IMR-90 (cell line): Measurements from ENCODE around the gene CD300LB. TPM values are rescaled to one million over a fixed set of nuclear protein-coding genes. Genes with fewer than 3 reads are reported as not detected.

Source experiments
- ATAC-seq: fragments of 200-7000 bp; cut with Tn5 transposase; 2 replicates; pipeline ENCODE4 v1.9.1; 2020; ENCODE audit warnings: low read depth, mild to moderate bottlenecking, moderate library complexity
- BruUV-seq: library from RNA; stranded (reverse); fragments of 400-500 nt; replicated peaks from 2 replicates; lab custom pipeline; 2021; lab: Mats Ljungman, UMichigan
- CTCF ChIA-PET: fragments of 300-600 bp; formaldehyde crosslinking; extraction: SDS; loops from one replicate; lab custom pipeline; 2021; ENCODE audit warnings: antibody characterized with exemption; lab: Yijun Ruan, JAX
- POLR2A ChIA-PET: fragments of 300-600 bp; sonication (Branson Sonifier 250); formaldehyde crosslinking; loops from one replicate; lab custom pipeline; 2022; ENCODE audit warnings: antibody characterized with exemption; ENCODE audit not compliant: unreplicated experiment; lab: Charles Lee
- DNase-seq: peaks from one replicate; pipeline ENCODE4 v3.0.0; 2013
- H2AFZ ChIP-seq: replicated peaks from 2 replicates; pipeline ENCODE3; 2013; ENCODE audit warnings: low read length, mild to moderate bottlenecking; ENCODE audit not compliant: poor library complexity
- H2AK5ac ChIP-seq: 2 replicates; pipeline ENCODE4 v1.6.1; 2013; ENCODE audit warnings: low read depth, low read length, inconsistent platforms
- H2AK9ac ChIP-seq: replicated peaks from 2 replicates; pipeline ENCODE3; 2013; ENCODE audit warnings: mild to moderate bottlenecking, low read depth, low read length, moderate library complexity; ENCODE audit not compliant: poor library complexity
- H2BK120ac ChIP-seq: 2 replicates; pipeline ENCODE4 v1.6.1; 2013; ENCODE audit warnings: low read depth, low read length, inconsistent platforms
- H2BK15ac ChIP-seq: 3 replicates; pipeline ENCODE4 v1.6.1; 2013; ENCODE audit warnings: low read depth, low read length, inconsistent platforms
- H2BK20ac ChIP-seq: 2 replicates; pipeline ENCODE4 v1.6.1; 2013; ENCODE audit warnings: low read depth, mild to moderate bottlenecking, inconsistent platforms, low read length, moderate library complexity
- H2BK5ac ChIP-seq: 2 replicates; pipeline ENCODE4 v1.6.1; 2013; ENCODE audit warnings: mild to moderate bottlenecking, low read depth, low read length, inconsistent platforms; ENCODE audit not compliant: poor library complexity, severe bottlenecking
- H3K14ac ChIP-seq: replicated peaks from 2 replicates; pipeline ENCODE4 v1.6.1; 2013; ENCODE audit warnings: low read depth, low read length, inconsistent platforms
- H3K18ac ChIP-seq: 2 replicates; pipeline ENCODE4 v1.6.1; 2013; ENCODE audit warnings: low read depth, low read length, control low read depth
- H3K23ac ChIP-seq: 2 replicates; pipeline ENCODE4 v1.6.1; 2013; ENCODE audit warnings: low read depth, low read length, inconsistent platforms
- H3K27ac ChIP-seq: 2 replicates; pipeline ENCODE4 v1.5.1; 2013; ENCODE audit warnings: mild to moderate bottlenecking, control low read depth, low read length; ENCODE audit not compliant: insufficient read depth
- H3K27me3 ChIP-seq: 2 replicates; pipeline ENCODE4 v1.6.1; 2013; ENCODE audit warnings: low read length; ENCODE audit not compliant: control insufficient read depth, insufficient read depth
- H3K36me3 ChIP-seq: 2 replicates; pipeline ENCODE4 v1.6.1; 2013; ENCODE audit warnings: low read length, mixed read lengths; ENCODE audit not compliant: control insufficient read depth, insufficient read depth
- H3K4ac ChIP-seq: 2 replicates; pipeline ENCODE4 v1.6.1; 2013; ENCODE audit warnings: low read depth, low read length, inconsistent platforms
- H3K4me1 ChIP-seq: 2 replicates; pipeline ENCODE4 v1.6.1; 2013; ENCODE audit warnings: low read length, mixed read lengths; ENCODE audit not compliant: control insufficient read depth, insufficient read depth
- H3K4me2 ChIP-seq: 2 replicates; pipeline ENCODE4 v1.6.1; 2013; ENCODE audit warnings: low read depth, mild to moderate bottlenecking, control low read depth, low read length, moderate library complexity
- H3K4me3 ChIP-seq: 2 replicates; pipeline ENCODE4 v1.5.1; 2013; ENCODE audit warnings: low read depth, mild to moderate bottlenecking, control low read depth, low read length, moderate library complexity; ENCODE audit not compliant: insufficient read depth
- H3K56ac ChIP-seq: 2 replicates; pipeline ENCODE4 v1.6.1; 2013; ENCODE audit warnings: low read length, inconsistent platforms; ENCODE audit not compliant: insufficient read depth; ENCODE audit errors: extremely low read depth
- H3K79me1 ChIP-seq, 2 experiments: 2 replicates each; pipeline ENCODE4 v1.6.1; 2013; ENCODE audit warnings: low read length in 2 of 2, inconsistent platforms in 1 of 2, low read depth in 1 of 2
- H3K9ac ChIP-seq: 2 replicates; pipeline ENCODE4 v1.6.1; 2013; ENCODE audit warnings: low read depth, low read length, control low read depth
- H3K9me1 ChIP-seq: 2 replicates; pipeline ENCODE4 v1.6.1; 2013; ENCODE audit warnings: low read length, inconsistent platforms; ENCODE audit not compliant: insufficient read depth
- H3K9me3 ChIP-seq: 2 replicates; pipeline ENCODE4 v1.6.1; 2013; ENCODE audit warnings: low read length; ENCODE audit not compliant: control insufficient read depth, insufficient read depth
- H4K20me1 ChIP-seq: 2 replicates; pipeline ENCODE4 v1.6.1; 2013; ENCODE audit warnings: low read length, inconsistent platforms; ENCODE audit not compliant: insufficient read depth
- H4K5ac ChIP-seq: 2 replicates; pipeline ENCODE4 v1.6.1; 2013; ENCODE audit warnings: mild to moderate bottlenecking, low read depth, low read length, control low read depth
- H4K8ac ChIP-seq, 2 experiments: 2 replicates each; pipeline ENCODE4 v1.6.1; 2013; ENCODE audit warnings: low read depth in 2 of 2, low read length in 2 of 2, control low read depth in 1 of 2, inconsistent platforms in 1 of 2
- H4K91ac ChIP-seq: 2 replicates; pipeline ENCODE4 v1.6.1; 2013; ENCODE audit warnings: low read depth, low read length, inconsistent platforms; ENCODE audit not compliant: insufficient read depth
- CHD1 ChIP-seq: IDR thresholded peaks from 2 replicates; pipeline ENCODE4 v1.6.1; 2012; ENCODE audit warnings: low read depth, low read length, improper control_type of control experiment
- FOS ChIP-seq: fragments of 150-350 bp; IDR thresholded peaks from 2 replicates; pipeline ENCODE4 v1.6.1; 2016; ENCODE audit warnings: low read depth, low read length
- NFE2L2 ChIP-seq: fragments of 150-350 bp; IDR thresholded peaks from 2 replicates; pipeline ENCODE4 v1.6.1; 2016; ENCODE audit warnings: low read depth, mild to moderate bottlenecking, low read length
- RAD21 ChIP-seq: IDR thresholded peaks from 2 replicates; pipeline ENCODE4 v1.6.1; 2012; ENCODE audit warnings: low read length, improper control_type of control experiment
- RFX5 ChIP-seq: IDR thresholded peaks from 2 replicates; pipeline ENCODE4 v1.8.0; 2012; ENCODE audit warnings: low read depth, mild to moderate bottlenecking, low read length, moderate library complexity
- SMC3 ChIP-seq: fragments of 150-350 bp; IDR thresholded peaks from 2 replicates; pipeline ENCODE4 v1.6.1; 2016; ENCODE audit warnings: low read depth, mild to moderate bottlenecking, antibody characterized with exemption, low read length, moderate library complexity
- WGBS, 2 experiments: methylation state at CpG; one replicate each; pipeline versions ENCODE4 v1.1.5 to v1.1.7; 2013; ENCODE audit warnings: missing lambda C conversion rate in 2 of 2; ENCODE audit not compliant: insufficient read length in 1 of 2; ENCODE audit errors: extremely low coverage in 2 of 2; 5-methylcytosine and 5-hydroxymethylcytosine counted together
- dilution Hi-C: fragments of 300-500 bp; cut with HindIII; formaldehyde crosslinking; loops from one replicate; pipeline ENCODE4 v1.14.3; 2018; ENCODE audit warnings: low sequenced_read_pairs; ENCODE audit not compliant: unreplicated experiment
- in situ Hi-C: fragments of 300-500 bp; cut with MboI; formaldehyde crosslinking; loops from 3 replicates; pipeline ENCODE4 v1.14.3; 2019; ENCODE audit warnings: low sequenced_read_pairs, inconsistent platforms, mixed read lengths
- intact Hi-C: fragments of 100-400 bp; cut with micrococcal nuclease; formaldehyde crosslinking; loops from 2 replicates; pipeline ENCODE4 v1.10.0; 2022
- polyA plus RNA-seq, 3 experiments: library from polyadenylated mRNA; depleted of rRNA; stranded (reverse); fragments of >200 nt; gene quantifications; 2 replicates each; pipeline ENCODE4 v1.2.3, GENCODE V29; 2012; ENCODE audit warnings: low replicate concordance in 1 of 3
- total RNA-seq: library from RNA; depleted of rRNA; stranded (reverse); fragments of >200 nt; gene quantifications from 2 replicates; pipeline ENCODE4 v1.2.3, GENCODE V29; 2012

The CD300LB gene
- total and polyA plus RNA-seq, 2 of the 4 experiments (the other 2 are of a cell fraction) = not detected

DNA sequence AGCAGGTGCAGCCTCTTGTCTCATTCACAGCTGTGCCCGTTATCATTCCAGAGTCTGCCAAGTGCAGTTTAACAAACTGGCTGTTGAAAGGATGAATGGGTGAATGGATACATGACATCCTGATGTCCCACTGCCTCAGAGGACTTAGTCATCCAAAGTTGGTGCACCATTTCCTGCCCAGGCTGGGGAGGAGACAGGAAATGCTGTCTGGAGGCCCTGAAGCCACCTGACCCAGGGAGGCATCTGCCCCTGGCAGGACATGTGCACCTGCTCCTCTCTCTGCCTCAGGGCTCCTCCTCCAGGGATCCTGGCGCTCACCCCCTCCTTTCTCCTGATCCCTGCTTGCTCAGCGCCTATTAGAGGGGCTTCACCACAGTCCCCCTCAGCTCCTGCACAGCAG lies 16.5 kb upstream of the CD300LB start:
- no peak overlapping the region for H2AFZ ChIP-seq
- no peak for DNase-seq
- no peak overlapping the region for H4K91ac ChIP-seq
- H2BK20ac ChIP-seq = no peak overlapping the region
- no peak overlapping the region for H3K4ac ChIP-seq
- ChIA-PET CTCF (no interaction called here), POLR2A (no interaction called here)
- WGBS, 2 experiments = 63% methylated on average over 2 of the region's 3 CpGs; no CpG with 5 or more reads in 1 of the 2 experiments
- no peak overlapping the region for H2AK9ac ChIP-seq
- H2BK120ac ChIP-seq = no peak overlapping the region
- no peak overlapping the region for H2BK15ac ChIP-seq
- H3K27ac ChIP-seq = no peak overlapping the region
- no peaks in the 10 kb centered on the region for H3K36me3 ChIP-seq
- no peaks in the 10 kb centered on the region for H4K20me1 ChIP-seq
- dilution Hi-C loops (no loop called here), intact Hi-C loops (no loop called here), in situ Hi-C loops (no loop called here)
- no peak overlapping the region for H3K4me3 ChIP-seq
- peaks cover 40% of the 10 kb centered on the region for H3K9me3 ChIP-seq
- H3K56ac ChIP-seq = no peak overlapping the region
- no peak overlapping the region for H4K5ac ChIP-seq
- H3K14ac ChIP-seq = no peak overlapping the region
- no peaks in the 10 kb centered on the region for H3K27me3 ChIP-seq
- ATAC-seq = no peak
- no peak overlapping the region for H3K23ac ChIP-seq
- no peak overlapping the region for H4K8ac ChIP-seq
- H3K9ac ChIP-seq = no peak overlapping the region
- no peak overlapping the region for H3K18ac ChIP-seq
- no peak overlapping the region for H2AK5ac ChIP-seq
- BruUV-seq = no TSS peak
- H3K4me2 ChIP-seq = no peak overlapping the region
- TF ChIP-seq RAD21 (no peak), CHD1 (no peak), FOS (no peak), RFX5 (no peak), SMC3 (no peak), NFE2L2 (no peak)
- H3K9me1 ChIP-seq = no peaks in the 10 kb centered on the region
- H3K79me1 ChIP-seq = no peaks in the 10 kb centered on the region
- no peaks in the 10 kb centered on the region for H3K4me1 ChIP-seq
- no peak overlapping the region for H2BK5ac ChIP-seq
